Keratinocyte (primary cell): ENCODE results near the gene MED12. TPM values are rescaled to one million over a fixed set of nuclear protein-coding genes. Genes with fewer than 3 reads are reported as not detected.

Experiments
- DNase-seq: peaks from one replicate; pipeline ENCODE4 v3.0.0-alpha.2; 2011; ENCODE audit warnings: low read depth, missing footprints, low spot score
- FAIRE-seq: peaks from 2 replicates; lab custom pipeline; 2011; peaks lifted over from hg19 to GRCh38; lab: Jason Lieb, UNC
- H2AFZ ChIP-seq: 2 replicates; pipeline ENCODE4 v1.6.0; 2012; ENCODE audit warnings: low read length, control low read depth, inconsistent platforms; ENCODE audit not compliant: control insufficient read depth
- H3K27ac ChIP-seq: 2 replicates; pipeline ENCODE4 v1.5.1; 2011; ENCODE audit warnings: low read length; ENCODE audit not compliant: control insufficient read depth, insufficient read depth
- H3K27me3 ChIP-seq: 3 replicates; pipeline ENCODE4 v1.6.0; 2011; ENCODE audit warnings: low read length; ENCODE audit not compliant: control insufficient read depth, insufficient read depth; ENCODE audit errors: extremely low read depth
- H3K36me3 ChIP-seq, 2 experiments: 2 replicates in 1 of 2; 3 replicates in 1 of 2; pipeline ENCODE4 v1.5.1; 2011; ENCODE audit warnings: low read length in 2 of 2, mild to moderate bottlenecking in 1 of 2; ENCODE audit not compliant: control insufficient read depth in 2 of 2, insufficient read depth in 2 of 2; ENCODE audit errors: extremely low read depth in 1 of 2
- H3K4me1 ChIP-seq: 3 replicates; pipeline ENCODE4 v1.5.1; 2011; ENCODE audit warnings: low read length; ENCODE audit not compliant: control insufficient read depth, insufficient read depth; ENCODE audit errors: extremely low read depth
- H3K4me2 ChIP-seq: 3 replicates; pipeline ENCODE4 v1.6.0; 2011; ENCODE audit warnings: low read depth, low read length; ENCODE audit not compliant: control insufficient read depth, insufficient read depth; ENCODE audit errors: extremely low read depth
- H3K4me3 ChIP-seq, 3 experiments: fragments of 200-600 bp in 1 of 3; sonication (generic) in 1 of 3; 2 replicates in 2 of 3; 3 replicates in 1 of 3; pipeline ENCODE4 v1.5.1; 2011 to 2016; ENCODE audit warnings: low read length in 3 of 3, mild to moderate bottlenecking in 3 of 3, control low read depth in 2 of 3, inconsistent platforms in 1 of 3, low read depth in 1 of 3, mixed read lengths in 1 of 3, mixed run types in 1 of 3, moderate library complexity in 1 of 3; ENCODE audit not compliant: control insufficient read depth in 2 of 3, insufficient read depth in 2 of 3; ENCODE audit errors: extremely low read depth in 1 of 3
- H3K79me2 ChIP-seq: 2 replicates; pipeline ENCODE4 v1.6.0; 2012; ENCODE audit warnings: low read length; ENCODE audit not compliant: control insufficient read depth, insufficient read depth
- H3K9ac ChIP-seq: 3 replicates; pipeline ENCODE4 v1.6.0; 2011; ENCODE audit warnings: low read length; ENCODE audit not compliant: control insufficient read depth, insufficient read depth; ENCODE audit errors: extremely low read depth
- H3K9me1 ChIP-seq: 3 replicates; pipeline ENCODE4 v1.6.0; 2011; ENCODE audit warnings: low read length; ENCODE audit not compliant: control insufficient read depth, insufficient read depth; ENCODE audit errors: extremely low read depth
- H3K9me3 ChIP-seq: 2 replicates; pipeline ENCODE4 v1.5.1; 2012; ENCODE audit warnings: low read depth, low read length; ENCODE audit not compliant: control insufficient read depth
- H4K20me1 ChIP-seq: 3 replicates; pipeline ENCODE4 v1.6.0; 2011; ENCODE audit warnings: low read length; ENCODE audit not compliant: control insufficient read depth, insufficient read depth; ENCODE audit errors: extremely low read depth
- EZH2 ChIP-seq: IDR thresholded peaks from one replicate; pipeline ENCODE4 v1.6.1; 2012; ENCODE audit warnings: inconsistent platforms, mild to moderate bottlenecking, low read length, moderate library complexity
- dilution Hi-C: fragments of 300-500 bp; cut with MboI; formaldehyde crosslinking; loops from one replicate; pipeline ENCODE4 v1.7.0; 2020; ENCODE audit warnings: low sequenced_read_pairs; ENCODE audit not compliant: extremely low pct_ligation_motif_present
- polyA plus RNA-seq, 5 experiments: library from polyadenylated mRNA; depleted of rRNA in 3 of 5; stranded (reverse) in 3 of 5; stranded (forward) in 1 of 5; unstranded in 1 of 5; fragments of >200 nt; gene quantifications; 1 replicate in 1 of 5; 2 replicates in 3 of 5; 3 replicates in 1 of 5; pipeline versions ENCODE4 v1.2.1 to v1.2.3, GENCODE V29; 2011 to 2012; ENCODE audit warnings: missing spikeins in 2 of 5, low read depth in 1 of 5, low replicate concordance in 1 of 5
- TF ChIP-seq, protein P1 (sequence below), 3 experiments: IDR thresholded peaks in 1 of 3; conservative IDR thresholded peaks in 1 of 3; optimal IDR thresholded peaks in 1 of 3; 2 replicates in 2 of 3; 3 replicates in 1 of 3; pipeline versions ENCODE3 to v1.5.1; 2011; ENCODE audit warnings: low read length in 3 of 3, mild to moderate bottlenecking in 3 of 3, moderate library complexity in 2 of 3, control low read depth in 1 of 3, inconsistent platforms in 1 of 3; ENCODE audit not compliant: insufficient read depth in 2 of 3; ENCODE audit errors: extremely low read depth in 1 of 3

Gene MED12
- polyA plus RNA-seq, 1 donor (not counting 4 experiments of a cell fraction or from before 2014, with no cell fraction given), result 4.2 TPM

DNA sequence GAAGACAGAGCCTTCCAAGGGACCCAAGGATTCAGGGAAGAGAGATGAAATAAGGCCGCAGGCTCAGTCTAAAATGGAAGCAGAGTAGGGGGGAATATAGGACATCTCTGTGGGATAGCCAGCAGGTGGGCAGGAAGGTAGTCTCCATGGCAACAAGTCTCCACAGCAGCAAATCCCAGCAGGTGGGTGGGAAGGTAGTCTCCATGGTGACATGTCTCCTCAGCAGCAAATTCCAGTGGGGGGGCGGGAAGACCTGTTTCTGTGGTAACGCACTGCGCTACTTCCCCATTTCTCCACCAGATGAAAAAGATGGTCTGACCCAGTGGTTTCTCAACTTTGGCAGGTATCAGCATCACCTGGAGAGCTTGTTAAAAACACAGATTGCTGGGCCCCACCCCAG lies 44.6 kb downstream of the MED12 start:
- no peak for DNase-seq
- FAIRE-seq, result no peak
- no peaks in the 10 kb centered on the region for H3K27me3 ChIP-seq
- no peak overlapping the region for H3K4me3 ChIP-seq
- H3K9ac ChIP-seq, result no peak overlapping the region
- H3K79me2 ChIP-seq, result no peaks in the 10 kb centered on the region
- no peaks in the 10 kb centered on the region for H4K20me1 ChIP-seq
- no peak overlapping the region for H3K27ac ChIP-seq
- H3K4me1 ChIP-seq, result no peaks in the 10 kb centered on the region
- H3K4me2 ChIP-seq, result no peak overlapping the region
- H2AFZ ChIP-seq, result no peak overlapping the region
- TF ChIP-seq EZH2, result no peak
- TF ChIP-seq, protein P1, sequence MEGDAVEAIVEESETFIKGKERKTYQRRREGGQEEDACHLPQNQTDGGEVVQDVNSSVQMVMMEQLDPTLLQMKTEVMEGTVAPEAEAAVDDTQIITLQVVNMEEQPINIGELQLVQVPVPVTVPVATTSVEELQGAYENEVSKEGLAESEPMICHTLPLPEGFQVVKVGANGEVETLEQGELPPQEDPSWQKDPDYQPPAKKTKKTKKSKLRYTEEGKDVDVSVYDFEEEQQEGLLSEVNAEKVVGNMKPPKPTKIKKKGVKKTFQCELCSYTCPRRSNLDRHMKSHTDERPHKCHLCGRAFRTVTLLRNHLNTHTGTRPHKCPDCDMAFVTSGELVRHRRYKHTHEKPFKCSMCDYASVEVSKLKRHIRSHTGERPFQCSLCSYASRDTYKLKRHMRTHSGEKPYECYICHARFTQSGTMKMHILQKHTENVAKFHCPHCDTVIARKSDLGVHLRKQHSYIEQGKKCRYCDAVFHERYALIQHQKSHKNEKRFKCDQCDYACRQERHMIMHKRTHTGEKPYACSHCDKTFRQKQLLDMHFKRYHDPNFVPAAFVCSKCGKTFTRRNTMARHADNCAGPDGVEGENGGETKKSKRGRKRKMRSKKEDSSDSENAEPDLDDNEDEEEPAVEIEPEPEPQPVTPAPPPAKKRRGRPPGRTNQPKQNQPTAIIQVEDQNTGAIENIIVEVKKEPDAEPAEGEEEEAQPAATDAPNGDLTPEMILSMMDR (optimal IDR thresholded peaks at IDR 0.05 in 1 of 3, IDR thresholded peaks at IDR 0.05 in 1 of 3, conservative IDR thresholded peaks at IDR 0.05 in 1 of 3; ENCODE audit: extremely low read depth in 1 of 3, insufficient read depth in 2 of 3, low read length in 3 of 3), result no peak
- H3K36me3 ChIP-seq, result no peaks in the 10 kb centered on the region
- no peaks in the 10 kb centered on the region for H3K9me1 ChIP-seq
- dilution Hi-C loops, result no loop called here
- no peaks in the 10 kb centered on the region for H3K9me3 ChIP-seq

DNA sequence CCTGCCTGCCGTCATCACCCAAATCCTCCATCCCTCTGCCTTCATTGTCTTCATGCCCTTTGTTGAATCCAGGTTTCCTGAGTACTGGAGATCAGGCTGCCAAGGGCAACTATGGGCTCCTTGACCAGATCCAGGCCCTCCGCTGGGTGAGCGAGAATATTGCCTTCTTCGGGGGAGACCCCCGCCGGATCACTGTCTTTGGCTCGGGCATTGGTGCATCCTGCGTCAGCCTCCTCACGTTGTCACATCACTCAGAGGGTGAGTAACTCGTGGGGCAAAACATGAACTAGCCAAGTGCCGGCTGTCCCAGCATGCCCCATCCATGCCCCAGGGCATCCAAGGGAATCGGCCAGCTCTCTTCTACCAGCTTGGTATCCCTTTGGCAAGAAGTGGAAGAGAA lies 45.7 kb downstream of the MED12 start:
- Histone ChIP-seq H3K36me3 (no peaks in the 10 kb centered on the region), H3K4me1 (no peaks in the 10 kb centered on the region), H3K27ac (no peak overlapping the region), H4K20me1 (no peaks in the 10 kb centered on the region), H3K9me3 (no peaks in the 10 kb centered on the region), H3K79me2 (no peaks in the 10 kb centered on the region), H2AFZ (no peak overlapping the region), H3K9me1 (no peaks in the 10 kb centered on the region), H3K4me2 (no peak overlapping the region), H3K4me3 (no peak overlapping the region), H3K27me3 (no peaks in the 10 kb centered on the region), H3K9ac (no peak overlapping the region)
- dilution Hi-C loops, result no loop called here
- no peak for FAIRE-seq
- no peak for TF ChIP-seq EZH2
- TF ChIP-seq, protein P1 (optimal IDR thresholded peaks at IDR 0.05 in 1 of 3, IDR thresholded peaks at IDR 0.05 in 1 of 3, conservative IDR thresholded peaks at IDR 0.05 in 1 of 3; ENCODE audit: extremely low read depth in 1 of 3, insufficient read depth in 2 of 3, low read length in 3 of 3), result no peak
- no peak for DNase-seq
